Measurements from ENCODE around the gene RTL1. TPM values are rescaled to one million over a fixed set of nuclear protein-coding genes. Genes with fewer than 3 reads are reported as not detected.

The RTL1 gene
- total RNA-seq, 1 donor from 2014 or later, result 1.1 TPM

GRCh38 chr14:100864960-100865681, 38.4 kb downstream of the RTL1 start:
- no peaks in the 10 kb centered on the region for H3K36me3 ChIP-seq (ENCODE audit: control insufficient read depth, insufficient read depth, low read length)
- no peak for TF ChIP-seq CTCF (IDR thresholded peaks at IDR 0.05; ENCODE audit: insufficient read depth, low read length, poor library complexity, severe bottlenecking)
- no peak for DNase-seq (ENCODE audit: low read depth)

GRCh38 chr14:100864206-100864605, 39.3 kb downstream of the RTL1 start:
- Histone ChIP-seq H3K36me3 (ENCODE audit: control insufficient read depth, insufficient read depth, low read length) (no peaks in the 10 kb centered on the region), H3K4me3 (ENCODE audit: low read depth, low read length) (no peak overlapping the region), H3K27me3 (ENCODE audit: control insufficient read depth, insufficient read depth, low read length) (no peaks in the 10 kb centered on the region)
- TF ChIP-seq CTCF (IDR thresholded peaks at IDR 0.05; ENCODE audit: insufficient read depth, low read length, poor library complexity, severe bottlenecking), result no peak
- DNase-seq (ENCODE audit: low read depth), result no peak

More at GRCh38 chr14:100864960-100865681, 38.4 kb downstream of the RTL1 start:
- Histone ChIP-seq H3K27me3 (ENCODE audit: control insufficient read depth, insufficient read depth, low read length) (no peaks in the 10 kb centered on the region), H3K4me3 (ENCODE audit: low read depth, low read length) (no peak overlapping the region)

- H3K36me3 ChIP-seq (ENCODE audit: control insufficient read depth, insufficient read depth, low read length), result no peaks in the 10 kb centered on the region
- H3K4me3 ChIP-seq (ENCODE audit: low read depth, low read length), result no peak overlapping the region
- TF ChIP-seq CTCF (IDR thresholded peaks at IDR 0.05; ENCODE audit: insufficient read depth, low read length, poor library complexity, severe bottlenecking), result no peak
- DNase-seq (ENCODE audit: low read depth), result no peak
- H3K27me3 ChIP-seq (ENCODE audit: control insufficient read depth, insufficient read depth, low read length), result no peaks in the 10 kb centered on the region
Observed at GRCh38 chr14:100862793-100863192, 40.7 kb downstream of the RTL1 start.

GRCh38 chr14:100862277-100862676, 41.2 kb downstream of the RTL1 start:
- TF ChIP-seq CTCF (IDR thresholded peaks at IDR 0.05; ENCODE audit: insufficient read depth, low read length, poor library complexity, severe bottlenecking), result no peak
- H3K36me3 ChIP-seq (ENCODE audit: control insufficient read depth, insufficient read depth, low read length), result no peaks in the 10 kb centered on the region
- DNase-seq (ENCODE audit: low read depth), result no peak
- H3K27me3 ChIP-seq (ENCODE audit: control insufficient read depth, insufficient read depth, low read length), result no peaks in the 10 kb centered on the region
- no peak overlapping the region for H3K4me3 ChIP-seq (ENCODE audit: low read depth, low read length)

- Histone ChIP-seq H3K4me3 (ENCODE audit: low read depth, low read length) (no peak overlapping the region), H3K36me3 (ENCODE audit: control insufficient read depth, insufficient read depth, low read length) (no peaks in the 10 kb centered on the region), H3K27me3 (ENCODE audit: control insufficient read depth, insufficient read depth, low read length) (no peaks in the 10 kb centered on the region)
- TF ChIP-seq CTCF (IDR thresholded peaks at IDR 0.05; ENCODE audit: insufficient read depth, low read length, poor library complexity, severe bottlenecking), result no peak
- DNase-seq (ENCODE audit: low read depth), result no peak
Observed at GRCh38 chr14:100861937-100862247, 41.6 kb downstream of the RTL1 start.
